ENCODE data around the gene ABT1. TPM values are rescaled to one million over a fixed set of nuclear protein-coding genes. Genes with fewer than 3 reads are reported as not detected.

The ABT1 gene
- total RNA-seq, 2 donors from 2014 or later, result 19.7 to 22.6 TPM

DNA sequence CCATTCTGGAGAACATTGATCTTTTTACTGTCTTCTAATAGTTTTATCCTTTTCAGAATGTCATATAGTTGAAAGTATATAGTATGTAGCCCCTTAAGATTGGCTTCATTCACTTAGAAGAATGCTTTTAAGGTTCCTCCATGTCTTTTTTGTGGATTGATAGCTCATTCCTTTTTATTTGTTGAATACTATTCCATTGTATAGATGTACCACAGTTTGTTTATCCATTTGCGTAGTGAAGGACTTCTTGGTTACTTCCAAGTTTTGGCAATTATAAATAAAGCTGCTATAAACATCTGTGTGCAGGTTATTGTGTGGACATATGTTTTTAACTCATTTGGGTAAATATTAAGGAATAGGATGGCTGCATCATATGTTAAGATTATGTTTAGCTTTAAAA is 27.8 kb downstream of the ABT1 start:
- Histone ChIP-seq H3K9me3 (ENCODE audit: control insufficient read depth, low read length) (peaks cover 8% of the 10 kb centered on the region), H3K27me3 (ENCODE audit: control insufficient read depth, insufficient read depth, low read length, poor library complexity, severe bottlenecking) (peaks cover 11% of the 10 kb centered on the region), H3K36me3 (ENCODE audit: control insufficient read depth, insufficient read depth, low read length) (no peaks in the 10 kb centered on the region), H3K9ac (ENCODE audit: extremely low read depth, low read length, poor library complexity, severe bottlenecking) (no peak overlapping the region), H3K4me3 (ENCODE audit: low read length) (no peak overlapping the region), H3K27ac (ENCODE audit: low read depth, low read length) (no peak overlapping the region), H3K4me1 (ENCODE audit: control insufficient read depth, insufficient read depth, low read length) (no peaks in the 10 kb centered on the region)
- Mint-ChIP-seq H3K27me3 (ENCODE audit: insufficient read depth) (peaks cover 16% of the 10 kb centered on the region), H3K9me3 (peaks cover 11% of the 10 kb centered on the region), H3K36me3 (ENCODE audit: low read depth) (no peaks in the 10 kb centered on the region), H3K27ac (no peak overlapping the region), H3K4me1 (no peaks in the 10 kb centered on the region), H3K4me3 (no peak overlapping the region)
- TF ChIP-seq, protein P1, sequence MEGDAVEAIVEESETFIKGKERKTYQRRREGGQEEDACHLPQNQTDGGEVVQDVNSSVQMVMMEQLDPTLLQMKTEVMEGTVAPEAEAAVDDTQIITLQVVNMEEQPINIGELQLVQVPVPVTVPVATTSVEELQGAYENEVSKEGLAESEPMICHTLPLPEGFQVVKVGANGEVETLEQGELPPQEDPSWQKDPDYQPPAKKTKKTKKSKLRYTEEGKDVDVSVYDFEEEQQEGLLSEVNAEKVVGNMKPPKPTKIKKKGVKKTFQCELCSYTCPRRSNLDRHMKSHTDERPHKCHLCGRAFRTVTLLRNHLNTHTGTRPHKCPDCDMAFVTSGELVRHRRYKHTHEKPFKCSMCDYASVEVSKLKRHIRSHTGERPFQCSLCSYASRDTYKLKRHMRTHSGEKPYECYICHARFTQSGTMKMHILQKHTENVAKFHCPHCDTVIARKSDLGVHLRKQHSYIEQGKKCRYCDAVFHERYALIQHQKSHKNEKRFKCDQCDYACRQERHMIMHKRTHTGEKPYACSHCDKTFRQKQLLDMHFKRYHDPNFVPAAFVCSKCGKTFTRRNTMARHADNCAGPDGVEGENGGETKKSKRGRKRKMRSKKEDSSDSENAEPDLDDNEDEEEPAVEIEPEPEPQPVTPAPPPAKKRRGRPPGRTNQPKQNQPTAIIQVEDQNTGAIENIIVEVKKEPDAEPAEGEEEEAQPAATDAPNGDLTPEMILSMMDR (conservative IDR thresholded peaks at IDR 0.05), result no peak
- WGBS, 2 experiments (ENCODE audit: insufficient coverage in 1 of 2, insufficient read length in 1 of 2), result 93 to 100% methylated on average over 1 of the region's 1 CpG
- DNase-seq, result no peak

- Mint-ChIP-seq H3K27me3 (ENCODE audit: insufficient read depth) (peaks cover 3% of the 10 kb centered on the region), H3K4me3 (no peak overlapping the region), H3K9me3 (peaks cover 11% of the 10 kb centered on the region), H3K36me3 (ENCODE audit: low read depth) (no peaks in the 10 kb centered on the region), H3K4me1 (no peaks in the 10 kb centered on the region), H3K27ac (no peak overlapping the region)
- Histone ChIP-seq H3K4me1 (ENCODE audit: control insufficient read depth, insufficient read depth, low read length) (no peaks in the 10 kb centered on the region), H3K27me3 (ENCODE audit: control insufficient read depth, insufficient read depth, low read length, poor library complexity, severe bottlenecking) (no peaks in the 10 kb centered on the region), H3K9ac (ENCODE audit: extremely low read depth, low read length, poor library complexity, severe bottlenecking) (no peak overlapping the region), H3K9me3 (ENCODE audit: control insufficient read depth, low read length) (peaks cover 8% of the 10 kb centered on the region), H3K4me3 (ENCODE audit: low read length) (no peak overlapping the region), H3K36me3 (ENCODE audit: control insufficient read depth, insufficient read depth, low read length) (no peaks in the 10 kb centered on the region), H3K27ac (ENCODE audit: low read depth, low read length) (no peak overlapping the region)
- DNase-seq, result no peak
- TF ChIP-seq, protein P1 (conservative IDR thresholded peaks at IDR 0.05), result no peak
- WGBS, 2 experiments (ENCODE audit: insufficient coverage in 1 of 2, insufficient read length in 1 of 2), result 84 to 90% methylated on average over 5 to 7 of the region's 7 CpGs
These were observed 31.1 kb downstream of the ABT1 start for GRCh38 chr6:26627843-26628242.

- no peaks in the 10 kb centered on the region for H3K4me1 Mint-ChIP-seq
- peaks cover 7% of the 10 kb centered on the region for H3K36me3 Mint-ChIP-seq (ENCODE audit: low read depth)
- no peak overlapping the region for H3K27ac Mint-ChIP-seq
- Histone ChIP-seq H3K27ac (ENCODE audit: low read depth, low read length) (no peak overlapping the region), H3K27me3 (ENCODE audit: control insufficient read depth, insufficient read depth, low read length, poor library complexity, severe bottlenecking) (no peaks in the 10 kb centered on the region), H3K9ac (ENCODE audit: extremely low read depth, low read length, poor library complexity, severe bottlenecking) (no peak overlapping the region), H3K4me1 (ENCODE audit: control insufficient read depth, insufficient read depth, low read length) (no peaks in the 10 kb centered on the region), H3K4me3 (ENCODE audit: low read length) (no peak overlapping the region), H3K36me3 (ENCODE audit: control insufficient read depth, insufficient read depth, low read length) (peaks cover 7% of the 10 kb centered on the region), H3K9me3 (ENCODE audit: control insufficient read depth, low read length) (peaks cover 6% of the 10 kb centered on the region)
- peaks cover 8% of the 10 kb centered on the region for H3K9me3 Mint-ChIP-seq
- no peak overlapping the region for H3K4me3 Mint-ChIP-seq
- 60 to 80% methylated on average over 1 of the region's 1 CpG for WGBS, 2 experiments (ENCODE audit: insufficient coverage in 1 of 2, insufficient read length in 1 of 2)
- no peak for DNase-seq
- H3K27me3 Mint-ChIP-seq (ENCODE audit: insufficient read depth), result no peaks in the 10 kb centered on the region
- TF ChIP-seq, protein P1 (conservative IDR thresholded peaks at IDR 0.05), result no peak
These were observed 32.6 kb downstream of the ABT1 start for GRCh38 chr6:26629359-26629758.

Measured in endodermal cell (in vitro differentiated cells).